D341Med (cell line): ENCODE measurements around the gene CDC7.
"Not testable (repeated sequence)": the region's sequence is repeated elsewhere in the genome, so short reads cannot be mapped to it uniquely, and the experiment has no call there.

ENCODE experiments used
- DNase-seq: peaks from one replicate; pipeline ENCODE4 v3.0.0; 2012; ENCODE audit warnings: low spot score

Gene CDC7

GRCh38 chr1:91500756-91501522 lies at the start of gene CDC7:
CDC7 (plus strand) TSS chr1:91500851; CDS start chr1:91501717, 866 bp downstream.
- peak; percentile 93 for DNase-seq

- no peak for DNase-seq
Observed at GRCh38 chr1:91454136-91454535, 46.5 kb upstream of the CDC7 start.

- DNase-seq = no peak
Observed at GRCh38 chr1:91455334-91455733, 45.3 kb upstream of the CDC7 start.

- DNase-seq = no peak
Observed at GRCh38 chr1:91455896-91456295, 44.8 kb upstream of the CDC7 start.

- not testable (repeated sequence) for DNase-seq
Observed at GRCh38 chr1:91465350-91465749, 35.3 kb upstream of the CDC7 start.

GRCh38 chr1:91476533-91477217 lies 24.0 kb upstream of the CDC7 start:
- no peak for DNase-seq

- DNase-seq = no peak
Observed at GRCh38 chr1:91487469-91487868, 13.2 kb upstream of the CDC7 start.

- no peak for DNase-seq
Observed at GRCh38 chr1:91490501-91490900, 10.2 kb upstream of the CDC7 start.

GRCh38 chr1:91498035-91498434 lies 2.6 kb upstream of the CDC7 start:
- no peak for DNase-seq

- no peak for DNase-seq
Observed at GRCh38 chr1:91498498-91499245, 2.0 kb upstream of the CDC7 start.

GRCh38 chr1:91499346-91499745 lies 1.3 kb upstream of the CDC7 start:
- DNase-seq = no peak

- DNase-seq = no peak
Observed at GRCh38 chr1:91499904-91500755, 521 bp upstream of the CDC7 start.

- DNase-seq = peak; percentile 61
Observed at GRCh38 chr1:91501523-91501851, 836 bp downstream of the CDC7 start.

GRCh38 chr1:91501971-91502671 lies 1.5 kb downstream of the CDC7 start:
- DNase-seq = no peak

- DNase-seq = no peak
Observed at GRCh38 chr1:91502672-91503184, 2.1 kb downstream of the CDC7 start.

GRCh38 chr1:91503332-91503900 lies 2.8 kb downstream of the CDC7 start:
- DNase-seq = no peak

- DNase-seq = no peak
Observed at GRCh38 chr1:91503975-91504530, 3.4 kb downstream of the CDC7 start.

GRCh38 chr1:91505086-91505485 lies 4.4 kb downstream of the CDC7 start:
- no peak for DNase-seq

- DNase-seq = no peak
Observed at GRCh38 chr1:91506071-91506470, 5.4 kb downstream of the CDC7 start.

- DNase-seq = no peak
Observed at GRCh38 chr1:91507328-91507727, 6.7 kb downstream of the CDC7 start.

GRCh38 chr1:91510754-91511153 lies 10.1 kb downstream of the CDC7 start:
- no peak for DNase-seq
